GM04503 (cell line): ENCODE measurements around the gene ALK.

ENCODE experiments used
- DNase-seq: peaks from one replicate; pipeline ENCODE4 v3.0.0-alpha.2; 2012; ENCODE audit warnings: low read depth

ALK gene

GRCh38 chr2:29360016-29360784 lies 561.2 kb downstream of the ALK start:
- no peak for DNase-seq

GRCh38 chr2:29353403-29353991 lies 567.9 kb downstream of the ALK start:
- no peak for DNase-seq

GRCh38 chr2:29351916-29352591 lies 569.3 kb downstream of the ALK start:
- no peak for DNase-seq

- no peak for DNase-seq
Measured at GRCh38 chr2:29351248-29351647, 570.1 kb downstream of the ALK start.

GRCh38 chr2:29349316-29350030 lies 571.9 kb downstream of the ALK start:
- DNase-seq, result no peak

- no peak for DNase-seq
Measured at GRCh38 chr2:29347774-29348461, 573.5 kb downstream of the ALK start.

- no peak for DNase-seq
Measured at GRCh38 chr2:29345236-29345635, 576.1 kb downstream of the ALK start.

GRCh38 chr2:29343830-29344229 lies 577.6 kb downstream of the ALK start:
- DNase-seq, result no peak

GRCh38 chr2:29336341-29337241 lies 584.8 kb downstream of the ALK start:
- no peak for DNase-seq

GRCh38 chr2:29335396-29335795 lies 586.0 kb downstream of the ALK start:
- no peak for DNase-seq

GRCh38 chr2:29334706-29335105 lies 586.7 kb downstream of the ALK start:
- no peak for DNase-seq

- no peak for DNase-seq
Measured at GRCh38 chr2:29332540-29332939, 588.8 kb downstream of the ALK start.

- no peak for DNase-seq
Measured at GRCh38 chr2:29329899-29330298, 591.5 kb downstream of the ALK start.

- no peak for DNase-seq
Measured at GRCh38 chr2:29326926-29327325, 594.5 kb downstream of the ALK start.

GRCh38 chr2:29325544-29325943 lies 595.8 kb downstream of the ALK start:
- no peak for DNase-seq

- no peak for DNase-seq
Measured at GRCh38 chr2:29323961-29324360, 597.4 kb downstream of the ALK start.

GRCh38 chr2:29323301-29323700 lies 598.1 kb downstream of the ALK start:
- no peak for DNase-seq

- no peak for DNase-seq
Measured at GRCh38 chr2:29322011-29322410, 599.4 kb downstream of the ALK start.

- DNase-seq, result no peak
Measured at GRCh38 chr2:29317801-29318485, 603.4 kb downstream of the ALK start.

- DNase-seq, result no peak
Measured at GRCh38 chr2:29317077-29317517, 604.3 kb downstream of the ALK start.
